ENCODE measurements around the gene VSIR. TPM values are rescaled to one million over a fixed set of nuclear protein-coding genes. Genes with fewer than 3 reads are reported as not detected.
A peak's percentile ranks its signal among the peaks of the same experiment; 100 is the strongest.

The VSIR gene
- total RNA-seq, 1 experiment from 2014 or later, result 18.5 TPM

GRCh38 chr10:71736570-71736952 is 36.8 kb downstream of the VSIR start:
- Histone ChIP-seq H2AFZ (ENCODE audit: low read depth, low read length, poor library complexity, severe bottlenecking) (no peak overlapping the region), H4K20me1 (ENCODE audit: insufficient read depth) (no peaks in the 10 kb centered on the region), H3K9ac (ENCODE audit: low read length) (peak overlapping the region; percentile 5; the same call in 1 of the 2 replicates), H3K4me1 (ENCODE audit: control insufficient read depth in 1 of 2, insufficient read depth in 2 of 2, low read length in 2 of 2) (peaks cover 12 to 19% of the 10 kb centered on the region in 2 experiments; a peak in 3 of 4 replicates), H3K27ac (ENCODE audit: low read depth, low read length) (peak overlapping the region; percentile 25; the same call in 1 of the 2 replicates), H3K4me3 (replicated peaks in 1 of 2; ENCODE audit: low read depth in 1 of 2, low read length in 2 of 2) (no peak overlapping the region), H3K9me2 (ENCODE audit: insufficient read depth) (no peaks in the 10 kb centered on the region), H3K36me3 (ENCODE audit: control insufficient read depth in 1 of 2, insufficient read depth in 2 of 2, low read length in 2 of 2) (no peaks in the 10 kb centered on the region), H3K4me2 (ENCODE audit: low read length) (peak overlapping the region; percentile 59), H3K9me3 (ENCODE audit: control insufficient read depth in 1 of 2, insufficient read depth in 1 of 2, low read depth in 1 of 2, low read length in 2 of 2) (no peaks in the 10 kb centered on the region), H3K79me2 (ENCODE audit: insufficient read depth, low read length) (no peaks in the 10 kb centered on the region), H3K27me3 (ENCODE audit: insufficient read depth, low read length) (no peaks in the 10 kb centered on the region)
- peak; percentile 42; the same call in 1 of the 2 replicates for ATAC-seq
- BruUV-seq (replicated peaks), result no TSS peak
- TF ChIP-seq EGR1 (IDR thresholded peaks at IDR 0.05; ENCODE audit: low read depth), result no peak
- peak; percentile 23; the same call in 1 of the 2 replicates for TF ChIP-seq SP1 (IDR thresholded peaks at IDR 0.05; ENCODE audit: low read depth)
- TF ChIP-seq ELF1 (IDR thresholded peaks at IDR 0.05; ENCODE audit: borderline replicate concordance, low read depth), result no peak
- ChIA-PET POLR2A (no interaction called here), CTCF (no interaction called here), RAD21 (ENCODE audit: low non-redundant PET in 1 of 2, low total read pairs in 2 of 2, uncharacterized antibody in 2 of 2, unreplicated experiment in 2 of 2) (no interaction called here)
- intact Hi-C loops (cut with micrococcal nuclease), result no loop called here
- DNase-seq (ENCODE audit: low read depth, low spot score), result no peak

- peak overlapping the region; percentile 59 for H3K4me2 ChIP-seq (ENCODE audit: low read length)
- peaks cover 12 to 19% of the 10 kb centered on the region in 2 experiments; a peak in 3 of 4 replicates for H3K4me1 ChIP-seq (ENCODE audit: control insufficient read depth in 1 of 2, insufficient read depth in 2 of 2, low read length in 2 of 2)
- H3K79me2 ChIP-seq (ENCODE audit: insufficient read depth, low read length), result no peaks in the 10 kb centered on the region
- intact Hi-C loops (cut with micrococcal nuclease), result no loop called here
- RAD21 ChIA-PET (ENCODE audit: low non-redundant PET in 1 of 2, low total read pairs in 2 of 2, uncharacterized antibody in 2 of 2, unreplicated experiment in 2 of 2), result no interaction called here
- peak; percentile 81 for ATAC-seq
- H3K9ac ChIP-seq (ENCODE audit: low read length), result peak overlapping the region; percentile 5; the same call in 1 of the 2 replicates
- TF ChIP-seq TCF7L2 (IDR thresholded peaks at IDR 0.05; ENCODE audit: borderline replicate concordance, extremely low read depth, insufficient read depth, insufficient read length) (no peak), ZNF274 (IDR thresholded peaks at IDR 0.05; ENCODE audit: low read depth, low read length) (no peak), EGR1 (IDR thresholded peaks at IDR 0.05; ENCODE audit: low read depth) (no peak), JUND (IDR thresholded peaks at IDR 0.05) (no peak), ZFX (IDR thresholded peaks at IDR 0.05) (no peak), SRF (IDR thresholded peaks at IDR 0.05; ENCODE audit: low read depth) (no peak), POLR2AphosphoS5 (IDR thresholded peaks at IDR 0.05; ENCODE audit: low read depth, low read length) (no peak), CEBPB (IDR thresholded peaks at IDR 0.05; ENCODE audit: low read depth) (no peak)
- H3K27ac ChIP-seq (ENCODE audit: low read depth, low read length), result peak overlapping the region; percentile 25; the same call in 1 of the 2 replicates
- H3K9me3 ChIP-seq (ENCODE audit: control insufficient read depth in 1 of 2, insufficient read depth in 1 of 2, low read depth in 1 of 2, low read length in 2 of 2), result no peaks in the 10 kb centered on the region
- no peak overlapping the region for H3K4me3 ChIP-seq (replicated peaks in 1 of 2; ENCODE audit: low read depth in 1 of 2, low read length in 2 of 2)
- no peak overlapping the region for H2AFZ ChIP-seq (ENCODE audit: low read depth, low read length, poor library complexity, severe bottlenecking)
- no peak for DNase-seq (ENCODE audit: low read depth, low spot score)
- H3K27me3 ChIP-seq (ENCODE audit: insufficient read depth, low read length), result no peaks in the 10 kb centered on the region
- CTCF ChIA-PET, result no interaction called here
- POLR2A ChIA-PET, result no interaction called here
- no peaks in the 10 kb centered on the region for H4K20me1 ChIP-seq (ENCODE audit: insufficient read depth)
- BruUV-seq (replicated peaks), result no TSS peak
- no peaks in the 10 kb centered on the region for H3K9me2 ChIP-seq (ENCODE audit: insufficient read depth)
- no peaks in the 10 kb centered on the region for H3K36me3 ChIP-seq (ENCODE audit: control insufficient read depth in 1 of 2, insufficient read depth in 2 of 2, low read length in 2 of 2)
Measured at GRCh38 chr10:71735709-71736569, 37.4 kb downstream of the VSIR start.

Measured in HCT116 (cell line).